ENCODE measurements around the gene CSNK1G2.

CSNK1G2 gene

DNA sequence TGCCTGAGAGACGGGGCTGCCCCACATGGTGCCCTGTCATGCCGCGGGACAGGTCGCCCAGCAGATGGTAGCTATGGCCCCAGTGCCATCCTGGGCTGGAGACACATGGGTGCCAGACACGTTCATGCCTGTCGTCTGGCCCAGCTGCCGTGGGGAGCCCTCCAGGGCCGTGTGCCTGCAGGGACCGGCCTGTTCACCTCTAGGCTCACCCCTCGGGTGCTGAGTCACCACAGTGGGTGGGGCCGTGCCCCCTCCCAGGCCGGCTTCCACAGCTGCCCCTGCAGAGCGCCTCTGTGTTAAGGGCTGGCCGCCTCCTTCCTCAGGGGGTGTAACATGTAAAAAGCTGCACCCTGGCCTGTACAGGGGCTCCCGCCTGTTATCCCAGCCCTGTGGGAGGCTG, 36.1 kb downstream of the CSNK1G2 start:
- Histone ChIP-seq H2BK120ac (ENCODE audit: insufficient read depth, low read length, poor library complexity) (no peak overlapping the region), H3K14ac (ENCODE audit: low read length) (no peak overlapping the region), H3K4me2 (ENCODE audit: low read length) (no peak overlapping the region), H4K8ac (ENCODE audit: low read depth, low read length) (peak overlapping the region; percentile 51), H3K4me3 (ENCODE audit: low read depth, low read length) (no peak overlapping the region), H3K4me1 (ENCODE audit: control insufficient read depth in 1 of 2, insufficient read depth in 2 of 2, low read length in 2 of 2) (peaks cover 9 to 11% of the 10 kb centered on the region in 2 experiments), H2BK12ac (ENCODE audit: low read length) (no peak overlapping the region), H3K9me3 (ENCODE audit: insufficient read depth, low read depth, low read length) (peaks cover 3% of the 10 kb centered on the region), H3K4ac (ENCODE audit: low read depth, low read length) (no peak overlapping the region), H3K36me3 (ENCODE audit: control insufficient read depth in 1 of 2, insufficient read depth in 2 of 2, low read length in 2 of 2) (peaks cover 58 to 60% of the 10 kb centered on the region in 2 experiments), H4K12ac (ENCODE audit: low read depth, low read length) (no peak overlapping the region), H2AK5ac (ENCODE audit: low read length) (no peak overlapping the region), H4K91ac (ENCODE audit: low read depth, low read length) (peak overlapping the region; percentile 32), H2BK5ac (ENCODE audit: low read depth, low read length, poor library complexity) (no peak overlapping the region), H2AFZ (ENCODE audit: insufficient read depth, low read length, poor library complexity) (no peak overlapping the region), H3K18ac (ENCODE audit: low read length) (peak overlapping the region; percentile 0), H3K79me2 (ENCODE audit: control insufficient read depth, insufficient read depth, low read length, poor library complexity) (no peaks in the 10 kb centered on the region), H3K23ac (ENCODE audit: low read length) (no peak overlapping the region), H3K79me1 (ENCODE audit: low read length) (no peaks in the 10 kb centered on the region), H3K9ac (ENCODE audit: low read length) (no peak overlapping the region), H3K27me3 (ENCODE audit: insufficient read depth, low read length) (no peaks in the 10 kb centered on the region), H3K27ac (ENCODE audit: low read depth, low read length) (no peak overlapping the region)
- no peak for DNase-seq
- WGBS (ENCODE audit: extremely low coverage, insufficient coverage, insufficient read length) = no CpG with 5 or more reads among the region's 15 CpGs

GRCh38 chr19:1978346-1978894, 37.4 kb downstream of the CSNK1G2 start:
- H3K79me1 ChIP-seq (ENCODE audit: low read length) = no peaks in the 10 kb centered on the region
- no peak overlapping the region for H4K8ac ChIP-seq (ENCODE audit: low read depth, low read length)
- no peaks in the 10 kb centered on the region for H3K27me3 ChIP-seq (ENCODE audit: insufficient read depth, low read length)
- peak overlapping the region; percentile 21 for H3K27ac ChIP-seq (ENCODE audit: low read depth, low read length)
- peak overlapping the region; percentile 72 for H4K91ac ChIP-seq (ENCODE audit: low read depth, low read length)
- peaks cover 66% of the 10 kb centered on the region in 2 experiments for H3K36me3 ChIP-seq (ENCODE audit: control insufficient read depth in 1 of 2, insufficient read depth in 2 of 2, low read length in 2 of 2)
- H2AFZ ChIP-seq (ENCODE audit: insufficient read depth, low read length, poor library complexity) = no peak overlapping the region
- H3K14ac ChIP-seq (ENCODE audit: low read length) = no peak overlapping the region
- no peak overlapping the region for H2AK5ac ChIP-seq (ENCODE audit: low read length)
- H3K23ac ChIP-seq (ENCODE audit: low read length) = no peak overlapping the region
- no peaks in the 10 kb centered on the region for H3K79me2 ChIP-seq (ENCODE audit: control insufficient read depth, insufficient read depth, low read length, poor library complexity)
- no peak overlapping the region for H2BK12ac ChIP-seq (ENCODE audit: low read length)
- H4K12ac ChIP-seq (ENCODE audit: low read depth, low read length) = no peak overlapping the region
- peak; percentile 94 for DNase-seq
- H3K9me3 ChIP-seq (ENCODE audit: insufficient read depth, low read depth, low read length) = peaks cover 3% of the 10 kb centered on the region
- no peak overlapping the region for H2BK5ac ChIP-seq (ENCODE audit: low read depth, low read length, poor library complexity)
- H2BK120ac ChIP-seq (ENCODE audit: insufficient read depth, low read length, poor library complexity) = no peak overlapping the region
- no peak overlapping the region for H3K9ac ChIP-seq (ENCODE audit: low read length)
- no peak overlapping the region for H3K4me2 ChIP-seq (ENCODE audit: low read length)
- no peak overlapping the region for H3K4me3 ChIP-seq (ENCODE audit: low read depth, low read length)
- peaks cover 9 to 11% of the 10 kb centered on the region in 2 experiments for H3K4me1 ChIP-seq (ENCODE audit: control insufficient read depth in 1 of 2, insufficient read depth in 2 of 2, low read length in 2 of 2)
- no peak overlapping the region for H3K4ac ChIP-seq (ENCODE audit: low read depth, low read length)
- no peak overlapping the region for H3K18ac ChIP-seq (ENCODE audit: low read length)
- no CpG with 5 or more reads among the region's 51 CpGs for WGBS (ENCODE audit: extremely low coverage, insufficient coverage, insufficient read length)

DNA sequence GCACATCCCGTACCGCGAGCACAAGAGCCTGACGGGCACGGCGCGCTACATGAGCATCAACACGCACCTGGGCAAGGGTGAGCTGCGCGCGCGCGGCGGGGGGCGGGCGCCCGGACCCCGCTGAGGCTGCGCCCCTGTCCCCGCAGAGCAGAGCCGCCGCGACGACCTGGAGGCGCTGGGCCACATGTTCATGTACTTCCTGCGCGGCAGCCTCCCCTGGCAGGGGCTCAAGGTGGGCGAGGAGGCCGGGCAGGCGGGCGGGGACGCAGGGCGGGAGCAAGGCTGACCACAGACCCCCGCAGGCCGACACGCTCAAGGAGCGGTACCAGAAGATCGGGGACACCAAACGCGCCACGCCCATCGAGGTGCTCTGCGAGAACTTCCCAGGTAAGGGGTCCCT, 38.0 kb downstream of the CSNK1G2 start:
- no CpG with 5 or more reads among the region's 43 CpGs for WGBS (ENCODE audit: extremely low coverage, insufficient coverage, insufficient read length)
- peak overlapping the region; percentile 10 for H3K18ac ChIP-seq (ENCODE audit: low read length)

GRCh38 chr19:1979642-1980041, 38.7 kb downstream of the CSNK1G2 start:
- H4K12ac ChIP-seq (ENCODE audit: low read depth, low read length) = no peak overlapping the region
- peaks cover 9 to 11% of the 10 kb centered on the region in 2 experiments for H3K4me1 ChIP-seq (ENCODE audit: control insufficient read depth in 1 of 2, insufficient read depth in 2 of 2, low read length in 2 of 2)
- H2BK5ac ChIP-seq (ENCODE audit: low read depth, low read length, poor library complexity) = no peak overlapping the region
- no peak overlapping the region for H2AFZ ChIP-seq (ENCODE audit: insufficient read depth, low read length, poor library complexity)
- H3K36me3 ChIP-seq (ENCODE audit: control insufficient read depth in 1 of 2, insufficient read depth in 2 of 2, low read length in 2 of 2) = peaks cover 68 to 70% of the 10 kb centered on the region in 2 experiments
- no peak overlapping the region for H3K27ac ChIP-seq (ENCODE audit: low read depth, low read length)
- H2AK5ac ChIP-seq (ENCODE audit: low read length) = no peak overlapping the region
- no peak overlapping the region for H3K23ac ChIP-seq (ENCODE audit: low read length)
- no peak overlapping the region for H3K4ac ChIP-seq (ENCODE audit: low read depth, low read length)
- no peaks in the 10 kb centered on the region for H3K27me3 ChIP-seq (ENCODE audit: insufficient read depth, low read length)
- no peak for DNase-seq
- H3K9ac ChIP-seq (ENCODE audit: low read length) = no peak overlapping the region
- H2BK120ac ChIP-seq (ENCODE audit: insufficient read depth, low read length, poor library complexity) = peak overlapping the region; percentile 57
- H2BK12ac ChIP-seq (ENCODE audit: low read length) = peak overlapping the region; percentile 45
- WGBS (ENCODE audit: extremely low coverage, insufficient coverage, insufficient read length) = no CpG with 5 or more reads among the region's 28 CpGs
- no peak overlapping the region for H3K4me3 ChIP-seq (ENCODE audit: low read depth, low read length)
- H4K91ac ChIP-seq (ENCODE audit: low read depth, low read length) = peak overlapping the region; percentile 8
- H3K4me2 ChIP-seq (ENCODE audit: low read length) = no peak overlapping the region
- H3K79me2 ChIP-seq (ENCODE audit: control insufficient read depth, insufficient read depth, low read length, poor library complexity) = no peaks in the 10 kb centered on the region
- H4K8ac ChIP-seq (ENCODE audit: low read depth, low read length) = no peak overlapping the region
- peak overlapping the region; percentile 29 for H3K14ac ChIP-seq (ENCODE audit: low read length)
- peaks cover 2% of the 10 kb centered on the region for H3K9me3 ChIP-seq (ENCODE audit: insufficient read depth, low read depth, low read length)
- peak overlapping the region; percentile 46 for H3K18ac ChIP-seq (ENCODE audit: low read length)
- H3K79me1 ChIP-seq (ENCODE audit: low read length) = no peaks in the 10 kb centered on the region

More for the DNA sequence above, 38.0 kb downstream of the CSNK1G2 start:
- H3K4ac ChIP-seq (ENCODE audit: low read depth, low read length) = no peak overlapping the region
- H3K9ac ChIP-seq (ENCODE audit: low read length) = no peak overlapping the region
- H2BK12ac ChIP-seq (ENCODE audit: low read length) = no peak overlapping the region
- H3K36me3 ChIP-seq (ENCODE audit: control insufficient read depth in 1 of 2, insufficient read depth in 2 of 2, low read length in 2 of 2) = peaks cover 66 to 68% of the 10 kb centered on the region in 2 experiments
- no peak overlapping the region for H2AFZ ChIP-seq (ENCODE audit: insufficient read depth, low read length, poor library complexity)
- H3K79me2 ChIP-seq (ENCODE audit: control insufficient read depth, insufficient read depth, low read length, poor library complexity) = no peaks in the 10 kb centered on the region
- no peaks in the 10 kb centered on the region for H3K79me1 ChIP-seq (ENCODE audit: low read length)
- H3K4me2 ChIP-seq (ENCODE audit: low read length) = no peak overlapping the region
- H3K14ac ChIP-seq (ENCODE audit: low read length) = peak overlapping the region; percentile 5
- peak overlapping the region; percentile 14 for H4K8ac ChIP-seq (ENCODE audit: low read depth, low read length)
- peak overlapping the region; percentile 72 for H4K91ac ChIP-seq (ENCODE audit: low read depth, low read length)
- peak overlapping the region; percentile 13 for H2AK5ac ChIP-seq (ENCODE audit: low read length)
- no peak overlapping the region for H2BK5ac ChIP-seq (ENCODE audit: low read depth, low read length, poor library complexity)
- H4K12ac ChIP-seq (ENCODE audit: low read depth, low read length) = no peak overlapping the region
- H2BK120ac ChIP-seq (ENCODE audit: insufficient read depth, low read length, poor library complexity) = no peak overlapping the region
- no peak overlapping the region for H3K27ac ChIP-seq (ENCODE audit: low read depth, low read length)
- peaks cover 3% of the 10 kb centered on the region for H3K9me3 ChIP-seq (ENCODE audit: insufficient read depth, low read depth, low read length)
- DNase-seq = no peak
- H3K23ac ChIP-seq (ENCODE audit: low read length) = no peak overlapping the region
- H3K27me3 ChIP-seq (ENCODE audit: insufficient read depth, low read length) = no peaks in the 10 kb centered on the region
- H3K4me1 ChIP-seq (ENCODE audit: control insufficient read depth in 1 of 2, insufficient read depth in 2 of 2, low read length in 2 of 2) = peaks cover 9 to 11% of the 10 kb centered on the region in 2 experiments
- no peak overlapping the region for H3K4me3 ChIP-seq (ENCODE audit: low read depth, low read length)
